ENCODE measurements around the gene MEGF11. TPM values are rescaled to one million over a fixed set of nuclear protein-coding genes. Genes with fewer than 3 reads are reported as not detected.

The MEGF11 gene
- total RNA-seq, 1 donor from 2014 or later, result 0.06 TPM

- Mint-ChIP-seq H3K27ac (no peak overlapping the region), H3K4me3 (no peak overlapping the region), H3K36me3 (no peaks in the 10 kb centered on the region), H3K27me3 (ENCODE audit: insufficient read depth, low read depth) (peaks cover 12% of the 10 kb centered on the region), H3K4me1 (no peaks in the 10 kb centered on the region), H3K9me3 (no peaks in the 10 kb centered on the region)
- H3K9ac ChIP-seq, result no peak overlapping the region
- no peaks in the 10 kb centered on the region for H4K20me1 ChIP-seq (ENCODE audit: low read depth)
- no peak overlapping the region for H3K27ac ChIP-seq
- H3K4me2 ChIP-seq, result no peak overlapping the region
- H3K27me3 ChIP-seq, result no peaks in the 10 kb centered on the region
- H3K4me3 ChIP-seq, result no peak overlapping the region
- no peaks in the 10 kb centered on the region for H3K9me3 ChIP-seq (ENCODE audit: low read depth)
- no peaks in the 10 kb centered on the region for H3K79me2 ChIP-seq (ENCODE audit: low read depth)
- no peaks in the 10 kb centered on the region for H3F3A ChIP-seq (ENCODE audit: low read depth)
- TF ChIP-seq EZH2phosphoT487 (IDR thresholded peaks at IDR 0.05) (no peak), CTCF (IDR thresholded peaks at IDR 0.05) (no peak), EZH2 (IDR thresholded peaks at IDR 0.05) (no peak)
- no peak overlapping the region for H2AFZ ChIP-seq (replicated peaks)
- DNase-seq (ENCODE audit: low spot score), result no peak
- no peaks in the 10 kb centered on the region for H3K4me1 ChIP-seq
- no peaks in the 10 kb centered on the region for H3K36me3 ChIP-seq
These were observed 290.2 kb downstream of the MEGF11 start for GRCh38 chr15:65963358-65963757.

GRCh38 chr15:65962187-65962586 is 291.4 kb downstream of the MEGF11 start:
- H3K4me2 ChIP-seq, result no peak overlapping the region
- Mint-ChIP-seq H3K27me3 (ENCODE audit: insufficient read depth, low read depth) (peaks cover 12% of the 10 kb centered on the region), H3K27ac (no peak overlapping the region), H3K4me3 (no peak overlapping the region), H3K9me3 (no peaks in the 10 kb centered on the region), H3K4me1 (no peaks in the 10 kb centered on the region), H3K36me3 (no peaks in the 10 kb centered on the region)
- H3F3A ChIP-seq (ENCODE audit: low read depth), result no peaks in the 10 kb centered on the region
- no peaks in the 10 kb centered on the region for H3K9me3 ChIP-seq (ENCODE audit: low read depth)
- no peaks in the 10 kb centered on the region for H3K36me3 ChIP-seq
- no peak for DNase-seq (ENCODE audit: low spot score)
- H3K9ac ChIP-seq, result no peak overlapping the region
- H2AFZ ChIP-seq (replicated peaks), result no peak overlapping the region
- no peak overlapping the region for H3K4me3 ChIP-seq
- no peaks in the 10 kb centered on the region for H3K4me1 ChIP-seq
- no peak overlapping the region for H3K27ac ChIP-seq
- TF ChIP-seq EZH2 (IDR thresholded peaks at IDR 0.05) (no peak), CTCF (IDR thresholded peaks at IDR 0.05) (no peak), EZH2phosphoT487 (IDR thresholded peaks at IDR 0.05) (no peak)
- no peaks in the 10 kb centered on the region for H4K20me1 ChIP-seq (ENCODE audit: low read depth)
- no peaks in the 10 kb centered on the region for H3K27me3 ChIP-seq
- H3K79me2 ChIP-seq (ENCODE audit: low read depth), result no peaks in the 10 kb centered on the region

- no peaks in the 10 kb centered on the region for H3K9me3 Mint-ChIP-seq
- no peaks in the 10 kb centered on the region for H3K4me1 Mint-ChIP-seq
- H3K79me2 ChIP-seq (ENCODE audit: low read depth), result no peaks in the 10 kb centered on the region
- H3K36me3 ChIP-seq, result no peaks in the 10 kb centered on the region
- no peaks in the 10 kb centered on the region for H3K27me3 ChIP-seq
- H3K4me3 ChIP-seq, result no peak overlapping the region
- H3K27ac Mint-ChIP-seq, result no peak overlapping the region
- peaks cover 10% of the 10 kb centered on the region for H3K27me3 Mint-ChIP-seq (ENCODE audit: insufficient read depth, low read depth)
- TF ChIP-seq CTCF (IDR thresholded peaks at IDR 0.05) (no peak), EZH2phosphoT487 (IDR thresholded peaks at IDR 0.05) (no peak), EZH2 (IDR thresholded peaks at IDR 0.05) (no peak)
- no peak for DNase-seq (ENCODE audit: low spot score)
- no peaks in the 10 kb centered on the region for H3K36me3 Mint-ChIP-seq
- no peaks in the 10 kb centered on the region for H3K9me3 ChIP-seq (ENCODE audit: low read depth)
- no peak overlapping the region for H2AFZ ChIP-seq (replicated peaks)
- no peaks in the 10 kb centered on the region for H4K20me1 ChIP-seq (ENCODE audit: low read depth)
- no peaks in the 10 kb centered on the region for H3K4me1 ChIP-seq
- no peak overlapping the region for H3K9ac ChIP-seq
- H3F3A ChIP-seq (ENCODE audit: low read depth), result no peaks in the 10 kb centered on the region
- no peak overlapping the region for H3K4me2 ChIP-seq
- no peak overlapping the region for H3K4me3 Mint-ChIP-seq
- H3K27ac ChIP-seq, result no peak overlapping the region
These were observed 293.0 kb downstream of the MEGF11 start for GRCh38 chr15:65960586-65960985.

Measured in neural progenitor cell (in vitro differentiated cells).